Common myeloid progenitor, CD34-positive (primary cell): ENCODE data around the gene JMJD1C.
"Not testable (repeated sequence)": the region's sequence is repeated elsewhere in the genome, so short reads cannot be mapped to it uniquely, and the experiment has no call there.

Experiments
- CTCF ChIA-PET: fragments of 350-600 bp; sonication (Branson Sonifier 250); formaldehyde crosslinking; loops from one replicate; lab custom pipeline; 2021; ENCODE audit warnings: antibody characterized with exemption; lab: Charles Lee
- POLR2A ChIA-PET: fragments of 350-600 bp; sonication (Branson Sonifier 250); formaldehyde crosslinking; loops from one replicate; lab custom pipeline; 2021; ENCODE audit warnings: antibody characterized with exemption; lab: Charles Lee
- DNase-seq, 3 donors: peaks; one replicate each; pipeline versions ENCODE4 v3.0.0 to v3.0.0-alpha.2; 2013
- H3K27ac ChIP-seq, 2 experiments: 1 replicate in 1 of 2; 2 replicates in 1 of 2; pipeline ENCODE4 v1.7.0; 2013; ENCODE audit warnings: inconsistent platforms in 2 of 2, low read length in 2 of 2, mild to moderate bottlenecking in 2 of 2, low read depth in 1 of 2, moderate library complexity in 1 of 2; ENCODE audit not compliant: severe bottlenecking in 2 of 2, insufficient read depth in 1 of 2, poor library complexity in 1 of 2
- H3K27me3 ChIP-seq, 5 experiments: replicated peaks in 2 of 5; 1 replicate in 3 of 5; 2 replicates in 2 of 5; pipeline versions ENCODE4 v1.6.1 to v1.7.0; 2013; ENCODE audit warnings: low read length in 4 of 5, mild to moderate bottlenecking in 2 of 5, moderate library complexity in 2 of 5, inconsistent platforms in 1 of 5; ENCODE audit not compliant: insufficient read depth in 5 of 5, control insufficient read depth in 4 of 5
- H3K36me3 ChIP-seq, 4 experiments: 1 replicate in 2 of 4; 2 replicates in 2 of 4; pipeline versions ENCODE4 v1.6.1 to v1.7.0; 2013; ENCODE audit warnings: low read length in 3 of 4, control low read depth in 1 of 4, mild to moderate bottlenecking in 1 of 4; ENCODE audit not compliant: control insufficient read depth in 4 of 4, insufficient read depth in 4 of 4
- H3K4me1 ChIP-seq, 4 experiments: 1 replicate in 3 of 4; 2 replicates in 1 of 4; pipeline versions ENCODE4 v1.6.1 to v1.7.1; 2013; ENCODE audit warnings: low read length in 3 of 4, mild to moderate bottlenecking in 3 of 4, control low read depth in 1 of 4, inconsistent platforms in 1 of 4, moderate library complexity in 1 of 4; ENCODE audit not compliant: control insufficient read depth in 4 of 4, insufficient read depth in 4 of 4; ENCODE audit errors: control extremely low read depth in 1 of 4
- H3K4me3 ChIP-seq, 7 experiments: 1 replicate in 4 of 7; 2 replicates in 3 of 7; pipeline versions ENCODE4 v1.5.1 to v1.7.0; 2013; ENCODE audit warnings: mild to moderate bottlenecking in 7 of 7, low read length in 6 of 7, moderate library complexity in 6 of 7, inconsistent platforms in 2 of 7, low read depth in 2 of 7, control low read depth in 1 of 7; ENCODE audit not compliant: insufficient read depth in 4 of 7, control insufficient read depth in 1 of 7; ENCODE audit errors: extremely low read depth in 1 of 7
- H3K9me3 ChIP-seq, 5 experiments: 1 replicate in 4 of 5; 2 replicates in 1 of 5; pipeline versions ENCODE4 v1.6.1 to v1.7.1; 2013; ENCODE audit warnings: low read length in 4 of 5, mild to moderate bottlenecking in 2 of 5, inconsistent platforms in 1 of 5, low read depth in 1 of 5, moderate library complexity in 1 of 5; ENCODE audit not compliant: control insufficient read depth in 4 of 5, insufficient read depth in 2 of 5; ENCODE audit errors: control extremely low read depth in 1 of 5
- WGBS: methylation state at CpG from one replicate; pipeline ENCODE4 v1.1.5; 2013; ENCODE audit not compliant: insufficient coverage; 5-methylcytosine and 5-hydroxymethylcytosine counted together

Gene JMJD1C

GRCh38 chr10:63493004-63493403, 27.2 kb upstream of the JMJD1C start:
- H3K4me1 ChIP-seq: peaks cover 0 to 10% (median 1%) of the 10 kb centered on the region in 4 experiments
- H3K9me3 ChIP-seq: peaks cover 0 to 3% (median 0%) of the 10 kb centered on the region in 5 experiments
- ChIA-PET CTCF (no interaction called here), POLR2A (no interaction called here)
- no peaks in the 10 kb centered on the region for H3K27me3 ChIP-seq
- H3K4me3 ChIP-seq: no peak overlapping the region
- no peak overlapping the region for H3K27ac ChIP-seq
- peaks cover 0 to 8% (median 2%) of the 10 kb centered on the region in 4 experiments for H3K36me3 ChIP-seq
- no peak for DNase-seq
- 100% methylated on average over 2 of the region's 4 CpGs for WGBS

GRCh38 chr10:63492317-63492690, 26.5 kb upstream of the JMJD1C start:
- H3K4me1 ChIP-seq, H3K4me3 ChIP-seq, H3K9me3 ChIP-seq, POLR2A ChIA-PET, H3K27me3 ChIP-seq, CTCF ChIA-PET, H3K27ac ChIP-seq, DNase-seq, H3K36me3 ChIP-seq: not testable (repeated sequence)
- WGBS: 94% methylated on average over 4 of the region's 6 CpGs

- H3K4me3 ChIP-seq: no peak overlapping the region
- POLR2A ChIA-PET: no interaction called here
- CTCF ChIA-PET: interaction anchor here (1.1 kb wide), 1 partner anchor 23 kb away, joined by 3 read pairs; no protein-coding TSS in a partner anchor
Observed at GRCh38 chr10:63491588-63492316, 26.0 kb upstream of the JMJD1C start.

GRCh38 chr10:63489838-63490237, 24.1 kb upstream of the JMJD1C start:
- ChIA-PET CTCF (interaction anchor here (1.1 kb wide), 1 partner anchor 11 kb away, joined by 3 read pairs; no protein-coding TSS in a partner anchor), POLR2A (interaction anchor here (0.9 kb wide), 1 partner anchor 23 kb away, joined by 3 read pairs; no protein-coding TSS in a partner anchor)
- H3K4me3 ChIP-seq: no peak overlapping the region
- H3K27me3 ChIP-seq: no peaks in the 10 kb centered on the region
- DNase-seq: no peak
- peaks cover 0 to 5% (median 0%) of the 10 kb centered on the region in 4 experiments for H3K4me1 ChIP-seq
- H3K9me3 ChIP-seq: peaks cover 0 to 3% (median 0%) of the 10 kb centered on the region in 5 experiments
- 100% methylated on average over 2 of the region's 3 CpGs for WGBS
- no peak overlapping the region for H3K27ac ChIP-seq
- peaks cover 0 to 4% (median 1%) of the 10 kb centered on the region in 4 experiments for H3K36me3 ChIP-seq

More at GRCh38 chr10:63491588-63492316, 26.0 kb upstream of the JMJD1C start:
- 97% methylated on average over 4 of the region's 8 CpGs for WGBS
- H3K9me3 ChIP-seq: peaks cover 0 to 3% (median 0%) of the 10 kb centered on the region in 5 experiments
- no peak for DNase-seq
- H3K36me3 ChIP-seq: peaks cover 0 to 7% (median 2%) of the 10 kb centered on the region in 4 experiments
- no peak overlapping the region for H3K27ac ChIP-seq
- no peaks in the 10 kb centered on the region for H3K27me3 ChIP-seq
- peaks cover 0 to 5% (median 0%) of the 10 kb centered on the region in 4 experiments for H3K4me1 ChIP-seq

GRCh38 chr10:63487990-63488389, 22.2 kb upstream of the JMJD1C start:
- ChIA-PET POLR2A (interaction anchor here (0.7 kb wide), 1 partner anchor 232 kb away, joined by 3 read pairs; no protein-coding TSS in a partner anchor), CTCF (interaction anchor here (1.3 kb wide), 1 partner anchor 14 kb away, joined by 4 read pairs; no protein-coding TSS in a partner anchor)
- Histone ChIP-seq H3K4me3 (no peak overlapping the region), H3K27me3 (no peaks in the 10 kb centered on the region), H3K4me1 (peaks cover 0 to 5% (median 0%) of the 10 kb centered on the region in 4 experiments), H3K27ac (no peak overlapping the region), H3K36me3 (peaks cover 0 to 4% (median 1%) of the 10 kb centered on the region in 4 experiments), H3K9me3 (peaks cover 0 to 3% (median 0%) of the 10 kb centered on the region in 5 experiments)
- 100% methylated on average over 1 of the region's 3 CpGs for WGBS
- no peak for DNase-seq

- CTCF ChIA-PET: interaction anchor here (0.6 kb wide), 1 partner anchor 41 kb away, joined by 3 read pairs; no protein-coding TSS in a partner anchor
- no peak overlapping the region for H3K4me3 ChIP-seq
- H3K27me3 ChIP-seq: no peaks in the 10 kb centered on the region
Observed at GRCh38 chr10:63483983-63484382, 18.2 kb upstream of the JMJD1C start.

More at GRCh38 chr10:63483983-63484382, 18.2 kb upstream of the JMJD1C start:
- Histone ChIP-seq H3K27ac (no peak overlapping the region), H3K36me3 (no peaks in the 10 kb centered on the region), H3K4me1 (peaks cover 0 to 2% (median 0%) of the 10 kb centered on the region in 4 experiments), H3K9me3 (no peaks in the 10 kb centered on the region)
- no peak for DNase-seq
- no CpG with 5 or more reads among the region's 1 CpG for WGBS
- POLR2A ChIA-PET: no interaction called here
